Ishikawa (cell line): Measurements from ENCODE around the gene PIGU.

Experiments used
- CEBPB ChIP-seq: IDR thresholded peaks from 2 replicates; pipeline ENCODE4 v1.6.1; 2012
- CREB1 ChIP-seq: IDR thresholded peaks from 2 replicates; pipeline ENCODE4 v1.6.1; 2012; ENCODE audit warnings: low read depth
- EGR1 ChIP-seq: IDR thresholded peaks from 2 replicates; pipeline ENCODE4 v1.6.1; 2012
- EP300 ChIP-seq: IDR thresholded peaks from 2 replicates; pipeline ENCODE4 v1.6.1; 2012; ENCODE audit warnings: borderline replicate concordance
- FOXM1 ChIP-seq: IDR thresholded peaks from 2 replicates; pipeline ENCODE4 v1.6.1; 2012; ENCODE audit warnings: low read depth, borderline replicate concordance
- NFIC ChIP-seq: IDR thresholded peaks from 2 replicates; pipeline ENCODE4 v1.6.1; 2012
- RAD21 ChIP-seq: IDR thresholded peaks from 2 replicates; pipeline ENCODE4 v1.6.1; 2012; ENCODE audit warnings: low read depth
- TAF1 ChIP-seq: IDR thresholded peaks from 2 replicates; pipeline ENCODE4 v1.6.1; 2012; ENCODE audit warnings: low read depth, mild to moderate bottlenecking
- TCF12 ChIP-seq: IDR thresholded peaks from 2 replicates; pipeline ENCODE4 v1.6.1; 2012; ENCODE audit warnings: low read depth
- TEAD4 ChIP-seq: IDR thresholded peaks from 2 replicates; pipeline ENCODE4 v1.6.1; 2012
- YY1 ChIP-seq: IDR thresholded peaks from 2 replicates; pipeline ENCODE4 v1.6.1; 2012; ENCODE audit warnings: low read depth
- ZBTB7A ChIP-seq: IDR thresholded peaks from 2 replicates; pipeline ENCODE4 v1.6.1; 2012; ENCODE audit warnings: low read depth
- TF ChIP-seq, protein P1 (sequence below): IDR thresholded peaks from 2 replicates; pipeline ENCODE4 v1.6.1; 2012
- TF ChIP-seq, protein P2 (sequence below): IDR thresholded peaks from 2 replicates; pipeline ENCODE4 v1.6.1; 2012
- TF ChIP-seq, protein P3 (sequence below): IDR thresholded peaks from 2 replicates; pipeline ENCODE4 v1.6.1; 2012; ENCODE audit warnings: low read depth, mild to moderate bottlenecking

The PIGU gene

GRCh38 chr20:34711813-34712430 is 35.0 kb upstream of the PIGU start:
- no peak for TF ChIP-seq CREB1
- TF ChIP-seq EGR1 = no peak
- no peak for TF ChIP-seq CEBPB
- no peak for TF ChIP-seq TCF12
- no peak for TF ChIP-seq RAD21
- TF ChIP-seq NFIC = no peak
- TF ChIP-seq EP300 = no peak
- TF ChIP-seq, protein P1, sequence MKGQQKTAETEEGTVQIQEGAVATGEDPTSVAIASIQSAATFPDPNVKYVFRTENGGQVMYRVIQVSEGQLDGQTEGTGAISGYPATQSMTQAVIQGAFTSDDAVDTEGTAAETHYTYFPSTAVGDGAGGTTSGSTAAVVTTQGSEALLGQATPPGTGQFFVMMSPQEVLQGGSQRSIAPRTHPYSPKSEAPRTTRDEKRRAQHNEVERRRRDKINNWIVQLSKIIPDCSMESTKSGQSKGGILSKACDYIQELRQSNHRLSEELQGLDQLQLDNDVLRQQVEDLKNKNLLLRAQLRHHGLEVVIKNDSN = no peak
- no peak for TF ChIP-seq FOXM1
- no peak for TF ChIP-seq ZBTB7A
- no peak for TF ChIP-seq TEAD4
- no peak for TF ChIP-seq YY1
- TF ChIP-seq, protein P2, sequence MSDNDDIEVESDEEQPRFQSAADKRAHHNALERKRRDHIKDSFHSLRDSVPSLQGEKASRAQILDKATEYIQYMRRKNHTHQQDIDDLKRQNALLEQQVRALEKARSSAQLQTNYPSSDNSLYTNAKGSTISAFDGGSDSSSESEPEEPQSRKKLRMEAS = no peak
- TF ChIP-seq TAF1 = no peak
- TF ChIP-seq, protein P3, sequence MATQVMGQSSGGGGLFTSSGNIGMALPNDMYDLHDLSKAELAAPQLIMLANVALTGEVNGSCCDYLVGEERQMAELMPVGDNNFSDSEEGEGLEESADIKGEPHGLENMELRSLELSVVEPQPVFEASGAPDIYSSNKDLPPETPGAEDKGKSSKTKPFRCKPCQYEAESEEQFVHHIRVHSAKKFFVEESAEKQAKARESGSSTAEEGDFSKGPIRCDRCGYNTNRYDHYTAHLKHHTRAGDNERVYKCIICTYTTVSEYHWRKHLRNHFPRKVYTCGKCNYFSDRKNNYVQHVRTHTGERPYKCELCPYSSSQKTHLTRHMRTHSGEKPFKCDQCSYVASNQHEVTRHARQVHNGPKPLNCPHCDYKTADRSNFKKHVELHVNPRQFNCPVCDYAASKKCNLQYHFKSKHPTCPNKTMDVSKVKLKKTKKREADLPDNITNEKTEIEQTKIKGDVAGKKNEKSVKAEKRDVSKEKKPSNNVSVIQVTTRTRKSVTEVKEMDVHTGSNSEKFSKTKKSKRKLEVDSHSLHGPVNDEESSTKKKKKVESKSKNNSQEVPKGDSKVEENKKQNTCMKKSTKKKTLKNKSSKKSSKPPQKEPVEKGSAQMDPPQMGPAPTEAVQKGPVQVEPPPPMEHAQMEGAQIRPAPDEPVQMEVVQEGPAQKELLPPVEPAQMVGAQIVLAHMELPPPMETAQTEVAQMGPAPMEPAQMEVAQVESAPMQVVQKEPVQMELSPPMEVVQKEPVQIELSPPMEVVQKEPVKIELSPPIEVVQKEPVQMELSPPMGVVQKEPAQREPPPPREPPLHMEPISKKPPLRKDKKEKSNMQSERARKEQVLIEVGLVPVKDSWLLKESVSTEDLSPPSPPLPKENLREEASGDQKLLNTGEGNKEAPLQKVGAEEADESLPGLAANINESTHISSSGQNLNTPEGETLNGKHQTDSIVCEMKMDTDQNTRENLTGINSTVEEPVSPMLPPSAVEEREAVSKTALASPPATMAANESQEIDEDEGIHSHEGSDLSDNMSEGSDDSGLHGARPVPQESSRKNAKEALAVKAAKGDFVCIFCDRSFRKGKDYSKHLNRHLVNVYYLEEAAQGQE = no peak

DNA sequence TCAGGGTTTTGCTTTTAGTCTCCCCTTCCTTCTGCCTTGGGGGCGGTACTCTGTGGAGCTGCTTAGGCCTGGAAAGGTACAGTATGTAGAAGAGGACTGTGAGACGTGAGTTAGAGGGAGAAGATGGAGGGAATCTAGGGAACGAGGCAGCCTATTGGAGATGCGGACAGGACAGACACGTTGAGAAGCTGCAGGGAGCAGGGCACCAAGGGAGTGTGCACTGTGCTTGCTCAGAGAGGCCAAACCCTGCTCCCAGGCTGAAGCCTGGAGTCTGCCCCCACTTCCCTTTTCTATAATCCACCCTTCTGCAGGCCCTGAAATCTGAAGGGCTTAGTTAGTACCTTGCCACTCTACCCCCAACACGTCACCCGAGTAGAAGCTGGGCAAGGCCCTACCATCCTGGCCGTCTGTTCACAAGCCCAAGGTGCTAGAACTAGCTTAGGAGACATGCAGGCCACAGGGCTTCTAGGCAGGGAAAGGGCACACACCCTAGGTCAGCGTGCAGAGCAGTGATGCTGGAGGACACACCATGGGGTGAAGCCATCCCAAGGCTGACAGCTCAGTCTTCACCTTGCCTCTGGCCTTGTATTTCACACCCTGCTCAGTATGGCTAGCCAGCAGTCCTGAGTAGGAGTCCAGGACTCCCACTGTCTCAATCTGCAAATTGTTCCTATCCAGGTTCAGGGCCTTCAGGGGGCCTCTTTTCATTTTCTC is 34.1 kb upstream of the PIGU start:
- TF ChIP-seq ZBTB7A (no peak), EGR1 (no peak), TEAD4 (no peak), EP300 (no peak), RAD21 (no peak), YY1 (no peak)

DNA sequence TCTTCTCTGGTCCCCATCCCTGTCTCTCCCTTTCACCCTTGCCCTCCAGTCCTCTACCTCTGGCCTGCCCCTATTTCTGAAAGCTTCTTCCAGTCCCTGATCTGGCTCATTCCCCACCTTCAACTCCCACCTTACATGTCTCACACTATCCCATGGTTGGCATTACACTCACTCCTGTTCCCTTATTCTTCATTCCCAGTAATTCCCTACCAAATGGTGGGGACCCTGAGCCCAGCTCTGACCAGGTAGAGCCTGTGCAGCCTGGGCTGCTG is 33.6 kb upstream of the PIGU start:
- TF ChIP-seq TAF1 (no peak), EP300 (no peak), EGR1 (no peak), TEAD4 (no peak), CREB1 (no peak), YY1 (no peak), NFIC (no peak)
- TF ChIP-seq, protein P2 = no peak

DNA sequence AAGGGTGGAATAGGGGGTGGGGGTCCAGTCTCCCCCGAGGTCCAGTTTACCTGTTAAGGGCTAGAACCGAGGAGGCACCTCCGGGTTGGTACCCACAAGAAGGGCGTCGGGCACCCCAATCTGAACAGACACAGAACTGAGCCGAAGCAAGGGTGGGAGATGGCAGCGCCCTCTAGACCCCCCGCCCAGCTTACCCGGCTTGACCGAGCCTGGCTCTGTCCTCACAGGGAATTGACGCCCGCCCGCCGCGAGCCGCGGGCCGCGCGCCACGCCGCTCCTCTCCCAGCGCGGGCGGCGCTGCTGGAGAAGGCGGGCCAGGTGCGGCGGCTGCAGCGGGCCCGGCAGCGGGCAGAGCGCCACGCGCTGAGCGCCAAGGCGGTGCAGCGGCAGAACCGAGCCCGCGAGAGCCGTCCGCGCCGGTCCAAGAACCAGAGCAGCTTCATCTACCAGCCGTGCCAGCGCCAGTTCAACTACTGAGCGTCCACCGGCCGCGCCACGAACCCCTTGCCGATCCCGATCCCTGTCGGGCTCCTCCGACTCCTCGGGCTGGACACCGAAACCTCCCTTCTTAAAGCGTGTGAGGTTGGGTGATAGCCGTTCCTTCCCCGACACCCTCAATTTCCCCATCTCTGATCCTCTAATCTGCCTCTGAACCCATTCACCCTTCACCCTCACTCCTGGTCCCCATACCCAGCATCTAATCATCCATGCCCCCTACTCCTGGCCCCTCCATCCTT is 33.1 kb upstream of the PIGU start:
- TF ChIP-seq TCF12 = no peak
- TF ChIP-seq YY1 = no peak
- TF ChIP-seq EGR1 = no peak
- peak; percentile 34; the same call in 1 of the 2 replicates for TF ChIP-seq ZBTB7A
- no peak for TF ChIP-seq TEAD4

DNA sequence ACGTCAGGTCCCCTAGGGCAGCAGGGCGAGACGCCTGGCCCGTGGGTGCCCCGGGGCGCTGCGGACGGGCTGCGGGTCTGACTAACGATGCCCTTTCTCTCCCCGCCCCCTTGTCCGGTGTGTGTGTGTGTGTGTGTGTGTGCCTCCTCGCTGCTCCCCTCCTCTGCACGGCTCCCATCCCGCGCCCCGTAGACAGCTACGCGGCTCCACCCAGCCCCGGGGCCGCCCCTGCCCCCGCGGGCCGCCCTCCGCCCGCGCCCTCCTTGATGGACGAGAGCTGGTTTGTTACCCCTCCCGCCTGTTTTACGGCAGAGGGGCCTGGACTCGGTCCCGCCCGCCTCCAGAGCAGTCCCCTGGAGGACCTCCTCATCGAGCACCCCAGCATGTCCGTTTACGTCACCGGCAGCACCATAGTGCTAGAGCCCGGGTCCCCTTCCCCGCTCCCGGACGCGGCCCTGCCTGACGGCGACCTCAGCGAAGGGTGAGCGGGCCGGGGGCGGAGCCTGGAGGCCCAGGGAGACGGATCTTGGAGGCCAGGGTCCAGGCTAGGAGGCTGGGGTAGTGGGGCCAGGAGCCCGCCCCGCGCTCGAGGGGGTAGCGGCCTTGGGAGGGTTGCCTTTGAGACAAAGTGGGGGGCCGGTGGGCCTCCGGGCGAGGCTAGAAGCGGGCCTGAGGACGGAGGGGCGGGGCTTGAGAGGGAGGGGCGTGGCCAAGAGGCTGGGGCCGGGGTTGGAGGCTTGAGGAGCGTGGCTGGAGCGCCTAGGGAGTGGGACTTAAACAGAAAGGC is 32.3 kb upstream of the PIGU start:
- TF ChIP-seq RAD21 (no peak), YY1 (no peak), EGR1 (peak; percentile 29; the same call in 1 of the 2 replicates), ZBTB7A (no peak), EP300 (no peak), TAF1 (peak; percentile 49; the same call in 1 of the 2 replicates), CEBPB (no peak), CREB1 (peak; percentile 34; the same call in 1 of the 2 replicates), FOXM1 (no peak), TEAD4 (no peak), NFIC (no peak), TCF12 (no peak; the same call in 1 of the 2 replicates)
- TF ChIP-seq, protein P2 = 0 out of 2 replicates have a peak, but pooled peaks have one; percentile 10
- TF ChIP-seq, protein P3 = no peak
- TF ChIP-seq, protein P1 = no peak
